GM23338 (cell line): Measurements from ENCODE around the gene LRMDA. TPM values are rescaled to one million over a fixed set of nuclear protein-coding genes. Genes with fewer than 3 reads are reported as not detected.

Experiments used
- ATAC-seq: fragments of 200-7000 bp; cut with Tn5 transposase; 3 replicates; pipeline ENCODE4 v1.9.1; 2020
- DNase-seq: peaks from one replicate; pipeline ENCODE4 v3.0.0-alpha.2; 2015; ENCODE audit warnings: low spot score
- H2AFZ ChIP-seq: fragments of 200-600 bp; sonication (generic); 2 replicates; pipeline ENCODE4 v1.8.0; 2016; ENCODE audit warnings: antibody characterized with exemption, mild to moderate bottlenecking, moderate library complexity
- H3F3A ChIP-seq: fragments of 200-600 bp; sonication (generic); replicated peaks from 2 replicates; pipeline ENCODE4 v1.8.0; 2017; ENCODE audit warnings: antibody characterized with exemption, mixed run types, low read depth
- H3K27ac ChIP-seq: fragments of 200-600 bp; sonication (generic); 2 replicates; pipeline ENCODE4 v1.6.1; 2016; ENCODE audit warnings: low read depth
- H3K27me3 ChIP-seq: fragments of 200-600 bp; sonication (generic); 2 replicates; pipeline ENCODE4 v1.8.0; 2016; ENCODE audit warnings: mild to moderate bottlenecking, mixed run types, moderate library complexity; ENCODE audit not compliant: insufficient read depth
- H3K36me3 ChIP-seq: fragments of 200-600 bp; sonication (generic); 2 replicates; pipeline ENCODE4 v1.8.0; 2016; ENCODE audit warnings: mild to moderate bottlenecking; ENCODE audit not compliant: insufficient read depth
- H3K4me1 ChIP-seq: fragments of 200-600 bp; sonication (generic); 2 replicates; pipeline ENCODE4 v1.8.0; 2016; ENCODE audit warnings: mild to moderate bottlenecking, moderate library complexity; ENCODE audit not compliant: insufficient read depth
- H3K4me2 ChIP-seq: fragments of 200-600 bp; sonication (generic); 2 replicates; pipeline ENCODE4 v1.7.1; 2017; ENCODE audit warnings: mixed run types
- H3K4me3 ChIP-seq: fragments of 200-600 bp; sonication (generic); 2 replicates; pipeline ENCODE4 v1.6.1; 2016; ENCODE audit warnings: mixed run types
- H3K79me2 ChIP-seq: fragments of 200-600 bp; sonication (generic); replicated peaks from 2 replicates; pipeline ENCODE4 v1.8.0; 2017; ENCODE audit warnings: mild to moderate bottlenecking; ENCODE audit not compliant: insufficient read depth
- H3K9me2 ChIP-seq: fragments of 200-600 bp; sonication (generic); 2 replicates; pipeline ENCODE4 v1.8.0; 2017; ENCODE audit not compliant: insufficient read depth
- H4K20me1 ChIP-seq: fragments of 200-600 bp; sonication (generic); replicated peaks from 2 replicates; pipeline ENCODE4 v1.8.0; 2017; ENCODE audit warnings: mild to moderate bottlenecking; ENCODE audit not compliant: insufficient read depth
- H3K27ac Mint-ChIP-seq: 2 replicates; pipeline ENCODE4 v1.8.0; 2020; ENCODE audit warnings: inconsistent platforms, mild to moderate bottlenecking, moderate library complexity, mixed read lengths
- H3K27me3 Mint-ChIP-seq: 3 replicates; pipeline ENCODE4 v1.8.0; 2022; ENCODE audit warnings: low read depth, mild to moderate bottlenecking, moderate library complexity, mixed read lengths, inconsistent platforms; ENCODE audit not compliant: insufficient read depth, poor library complexity
- H3K36me3 Mint-ChIP-seq: 3 replicates; pipeline ENCODE4 v1.8.0; 2021; ENCODE audit warnings: low read depth, mild to moderate bottlenecking, inconsistent platforms, moderate library complexity, mixed read lengths
- H3K4me1 Mint-ChIP-seq: 3 replicates; pipeline ENCODE4 v1.8.0; 2020; ENCODE audit warnings: mild to moderate bottlenecking, inconsistent platforms, mixed read lengths
- H3K4me3 Mint-ChIP-seq: 3 replicates; pipeline ENCODE4 v1.8.0; 2021; ENCODE audit warnings: moderate library complexity, mild to moderate bottlenecking, inconsistent platforms, mixed read lengths
- H3K9me3 Mint-ChIP-seq: 3 replicates; pipeline ENCODE4 v1.8.0; 2020; ENCODE audit warnings: moderate library complexity, mild to moderate bottlenecking, inconsistent platforms, mixed read lengths
- CREB1 ChIP-seq: fragments of 250-450 bp; sonication (Bioruptor Pico); IDR thresholded peaks from 2 replicates; pipeline ENCODE4 v1.5.0; 2020; ENCODE audit warnings: low read depth, mild to moderate bottlenecking, moderate library complexity
- EZH2 ChIP-seq: fragments of 200-600 bp; sonication (generic); IDR thresholded peaks from one replicate; pipeline ENCODE4 v1.8.0; 2017; ENCODE audit warnings: antibody characterized with exemption, mild to moderate bottlenecking, low read depth; ENCODE audit not compliant: unreplicated experiment
- EZH2phosphoT487 ChIP-seq: fragments of 200-600 bp; sonication (generic); IDR thresholded peaks from one replicate; pipeline ENCODE4 v1.8.1; 2018; ENCODE audit warnings: antibody characterized with exemption; ENCODE audit not compliant: unreplicated experiment
- JUNB ChIP-seq: IDR thresholded peaks from one replicate; pipeline ENCODE4 v1.6.1; 2016; ENCODE audit warnings: antibody characterized with exemption; ENCODE audit not compliant: unreplicated experiment
- NANOG ChIP-seq: IDR thresholded peaks from 2 replicates; pipeline ENCODE4 v1.6.1; 2016; ENCODE audit warnings: antibody characterized with exemption, borderline replicate concordance
- POLR2AphosphoS5 ChIP-seq: IDR thresholded peaks from 2 replicates; pipeline ENCODE4 v1.6.1; 2016; ENCODE audit warnings: antibody characterized with exemption, low read depth
- STAT1 ChIP-seq: IDR thresholded peaks from one replicate; pipeline ENCODE4 v1.6.1; 2016; ENCODE audit warnings: antibody characterized with exemption; ENCODE audit not compliant: unreplicated experiment
- ZNF114 ChIP-seq: fragments of 250-450 bp; sonication (Bioruptor Pico); IDR thresholded peaks from 2 replicates; pipeline ENCODE4 v1.5.0; 2020; ENCODE audit warnings: mild to moderate bottlenecking, moderate library complexity
- ZNF331 ChIP-seq: fragments of 250-450 bp; sonication (Bioruptor Pico); IDR thresholded peaks from 2 replicates; pipeline ENCODE4 v1.5.0; 2020; ENCODE audit warnings: low read depth, mild to moderate bottlenecking, moderate library complexity
- polyA plus RNA-seq: library from polyadenylated mRNA; unstranded; fragments of >200 nt; fragmentation: Nextera tagmentation; extraction: Ambion mirVana; gene quantifications from 2 replicates; pipeline ENCODE4 v1.2.1, GENCODE V29; 2016
- total RNA-seq: library from RNA; depleted of rRNA; stranded (reverse); fragments of >200 nt; shearing (Covaris generic); gene quantifications from 2 replicates; pipeline ENCODE4 v1.2.3, GENCODE V29; 2014
- TF ChIP-seq, protein P1 (sequence below), 2 experiments: fragments of 200-600 bp in 1 of 2; sonication (generic) in 1 of 2; conservative IDR thresholded peaks; 2 replicates each; pipeline versions ENCODE4 v1.5.1 to v1.6.1; 2016 to 2017; ENCODE audit warnings: antibody characterized with exemption in 2 of 2, low read depth in 2 of 2, mild to moderate bottlenecking in 2 of 2, moderate library complexity in 1 of 2
- TF ChIP-seq, protein P2 (sequence below): IDR thresholded peaks from 2 replicates; pipeline ENCODE4 v1.6.1; 2016; ENCODE audit warnings: antibody characterized with exemption
- TF ChIP-seq, protein P3 (sequence below): IDR thresholded peaks from one replicate; pipeline ENCODE4 v1.6.1; 2018; ENCODE audit warnings: antibody characterized with exemption; ENCODE audit not compliant: unreplicated experiment
- TF ChIP-seq, protein P4 (sequence below): fragments of 250-450 bp; sonication (Bioruptor Pico); IDR thresholded peaks from 2 replicates; pipeline ENCODE4 v1.5.0; 2020; ENCODE audit warnings: mild to moderate bottlenecking, moderate library complexity

The LRMDA gene
- total and polyA plus RNA-seq, 2 experiments from 2014 or later, result 0.90 to 1.8 TPM

DNA sequence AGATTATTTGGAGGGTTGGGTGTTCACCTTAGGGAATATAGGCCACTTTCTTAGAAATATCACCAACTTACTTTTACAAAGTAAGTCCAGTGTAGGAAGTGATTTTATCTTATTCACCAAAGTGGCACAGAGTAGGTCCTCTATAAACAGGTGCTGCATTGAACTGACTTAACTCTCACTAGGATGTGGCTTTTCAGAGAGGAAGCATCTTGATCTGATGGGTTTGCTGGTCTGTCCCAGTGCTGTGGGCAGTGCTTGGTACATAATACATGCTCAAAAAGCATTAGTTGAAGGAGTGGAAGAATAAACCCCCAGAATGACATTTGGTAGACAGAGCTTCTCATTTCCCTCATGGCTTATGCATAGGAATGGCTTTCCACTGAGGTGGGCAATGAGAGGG, 334.7 kb downstream of the LRMDA start:
- Mint-ChIP-seq H3K4me3 (no peak overlapping the region), H3K36me3 (no peaks in the 10 kb centered on the region), H3K4me1 (peaks cover 14% of the 10 kb centered on the region; the same call in 2 of the 3 replicates), H3K9me3 (no peaks in the 10 kb centered on the region), H3K27ac (no peak overlapping the region), H3K27me3 (no peaks in the 10 kb centered on the region)
- no peak for DNase-seq
- Histone ChIP-seq H2AFZ (no peak overlapping the region), H3K27ac (no peak overlapping the region), H3K27me3 (no peaks in the 10 kb centered on the region), H3K4me2 (no peak overlapping the region), H4K20me1 (no peaks in the 10 kb centered on the region), H3K36me3 (no peaks in the 10 kb centered on the region; the same call in 1 of the 2 replicates), H3K4me1 (0 out of 2 replicates have a peak, but pooled peaks cover 5% of the 10 kb centered on the region), H3K79me2 (no peaks in the 10 kb centered on the region), H3K4me3 (no peak overlapping the region), H3F3A (no peaks in the 10 kb centered on the region), H3K9me2 (0 out of 2 replicates have a peak, but pooled peaks cover 9% of the 10 kb centered on the region)
- TF ChIP-seq POLR2AphosphoS5, result no peak
- TF ChIP-seq, protein P1, sequence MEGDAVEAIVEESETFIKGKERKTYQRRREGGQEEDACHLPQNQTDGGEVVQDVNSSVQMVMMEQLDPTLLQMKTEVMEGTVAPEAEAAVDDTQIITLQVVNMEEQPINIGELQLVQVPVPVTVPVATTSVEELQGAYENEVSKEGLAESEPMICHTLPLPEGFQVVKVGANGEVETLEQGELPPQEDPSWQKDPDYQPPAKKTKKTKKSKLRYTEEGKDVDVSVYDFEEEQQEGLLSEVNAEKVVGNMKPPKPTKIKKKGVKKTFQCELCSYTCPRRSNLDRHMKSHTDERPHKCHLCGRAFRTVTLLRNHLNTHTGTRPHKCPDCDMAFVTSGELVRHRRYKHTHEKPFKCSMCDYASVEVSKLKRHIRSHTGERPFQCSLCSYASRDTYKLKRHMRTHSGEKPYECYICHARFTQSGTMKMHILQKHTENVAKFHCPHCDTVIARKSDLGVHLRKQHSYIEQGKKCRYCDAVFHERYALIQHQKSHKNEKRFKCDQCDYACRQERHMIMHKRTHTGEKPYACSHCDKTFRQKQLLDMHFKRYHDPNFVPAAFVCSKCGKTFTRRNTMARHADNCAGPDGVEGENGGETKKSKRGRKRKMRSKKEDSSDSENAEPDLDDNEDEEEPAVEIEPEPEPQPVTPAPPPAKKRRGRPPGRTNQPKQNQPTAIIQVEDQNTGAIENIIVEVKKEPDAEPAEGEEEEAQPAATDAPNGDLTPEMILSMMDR (conservative IDR thresholded peaks at IDR 0.05; ENCODE audit: low read depth in 2 of 2), result no peak
- no peak for TF ChIP-seq NANOG
- TF ChIP-seq ZNF331 (CRISPR knock-in tag), result no peak
- TF ChIP-seq ZNF114 (CRISPR knock-in tag), result no peak
- TF ChIP-seq, protein P2, sequence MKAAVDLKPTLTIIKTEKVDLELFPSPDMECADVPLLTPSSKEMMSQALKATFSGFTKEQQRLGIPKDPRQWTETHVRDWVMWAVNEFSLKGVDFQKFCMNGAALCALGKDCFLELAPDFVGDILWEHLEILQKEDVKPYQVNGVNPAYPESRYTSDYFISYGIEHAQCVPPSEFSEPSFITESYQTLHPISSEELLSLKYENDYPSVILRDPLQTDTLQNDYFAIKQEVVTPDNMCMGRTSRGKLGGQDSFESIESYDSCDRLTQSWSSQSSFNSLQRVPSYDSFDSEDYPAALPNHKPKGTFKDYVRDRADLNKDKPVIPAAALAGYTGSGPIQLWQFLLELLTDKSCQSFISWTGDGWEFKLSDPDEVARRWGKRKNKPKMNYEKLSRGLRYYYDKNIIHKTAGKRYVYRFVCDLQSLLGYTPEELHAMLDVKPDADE, result no peak
- TF ChIP-seq, protein P3, sequence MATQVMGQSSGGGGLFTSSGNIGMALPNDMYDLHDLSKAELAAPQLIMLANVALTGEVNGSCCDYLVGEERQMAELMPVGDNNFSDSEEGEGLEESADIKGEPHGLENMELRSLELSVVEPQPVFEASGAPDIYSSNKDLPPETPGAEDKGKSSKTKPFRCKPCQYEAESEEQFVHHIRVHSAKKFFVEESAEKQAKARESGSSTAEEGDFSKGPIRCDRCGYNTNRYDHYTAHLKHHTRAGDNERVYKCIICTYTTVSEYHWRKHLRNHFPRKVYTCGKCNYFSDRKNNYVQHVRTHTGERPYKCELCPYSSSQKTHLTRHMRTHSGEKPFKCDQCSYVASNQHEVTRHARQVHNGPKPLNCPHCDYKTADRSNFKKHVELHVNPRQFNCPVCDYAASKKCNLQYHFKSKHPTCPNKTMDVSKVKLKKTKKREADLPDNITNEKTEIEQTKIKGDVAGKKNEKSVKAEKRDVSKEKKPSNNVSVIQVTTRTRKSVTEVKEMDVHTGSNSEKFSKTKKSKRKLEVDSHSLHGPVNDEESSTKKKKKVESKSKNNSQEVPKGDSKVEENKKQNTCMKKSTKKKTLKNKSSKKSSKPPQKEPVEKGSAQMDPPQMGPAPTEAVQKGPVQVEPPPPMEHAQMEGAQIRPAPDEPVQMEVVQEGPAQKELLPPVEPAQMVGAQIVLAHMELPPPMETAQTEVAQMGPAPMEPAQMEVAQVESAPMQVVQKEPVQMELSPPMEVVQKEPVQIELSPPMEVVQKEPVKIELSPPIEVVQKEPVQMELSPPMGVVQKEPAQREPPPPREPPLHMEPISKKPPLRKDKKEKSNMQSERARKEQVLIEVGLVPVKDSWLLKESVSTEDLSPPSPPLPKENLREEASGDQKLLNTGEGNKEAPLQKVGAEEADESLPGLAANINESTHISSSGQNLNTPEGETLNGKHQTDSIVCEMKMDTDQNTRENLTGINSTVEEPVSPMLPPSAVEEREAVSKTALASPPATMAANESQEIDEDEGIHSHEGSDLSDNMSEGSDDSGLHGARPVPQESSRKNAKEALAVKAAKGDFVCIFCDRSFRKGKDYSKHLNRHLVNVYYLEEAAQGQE, result no peak
- TF ChIP-seq EZH2phosphoT487, result no peak
- TF ChIP-seq JUNB, result no peak
- no peak for TF ChIP-seq CREB1 (CRISPR knock-in tag)
- TF ChIP-seq STAT1, result no peak
- TF ChIP-seq EZH2, result no peak
- TF ChIP-seq, protein P4, sequence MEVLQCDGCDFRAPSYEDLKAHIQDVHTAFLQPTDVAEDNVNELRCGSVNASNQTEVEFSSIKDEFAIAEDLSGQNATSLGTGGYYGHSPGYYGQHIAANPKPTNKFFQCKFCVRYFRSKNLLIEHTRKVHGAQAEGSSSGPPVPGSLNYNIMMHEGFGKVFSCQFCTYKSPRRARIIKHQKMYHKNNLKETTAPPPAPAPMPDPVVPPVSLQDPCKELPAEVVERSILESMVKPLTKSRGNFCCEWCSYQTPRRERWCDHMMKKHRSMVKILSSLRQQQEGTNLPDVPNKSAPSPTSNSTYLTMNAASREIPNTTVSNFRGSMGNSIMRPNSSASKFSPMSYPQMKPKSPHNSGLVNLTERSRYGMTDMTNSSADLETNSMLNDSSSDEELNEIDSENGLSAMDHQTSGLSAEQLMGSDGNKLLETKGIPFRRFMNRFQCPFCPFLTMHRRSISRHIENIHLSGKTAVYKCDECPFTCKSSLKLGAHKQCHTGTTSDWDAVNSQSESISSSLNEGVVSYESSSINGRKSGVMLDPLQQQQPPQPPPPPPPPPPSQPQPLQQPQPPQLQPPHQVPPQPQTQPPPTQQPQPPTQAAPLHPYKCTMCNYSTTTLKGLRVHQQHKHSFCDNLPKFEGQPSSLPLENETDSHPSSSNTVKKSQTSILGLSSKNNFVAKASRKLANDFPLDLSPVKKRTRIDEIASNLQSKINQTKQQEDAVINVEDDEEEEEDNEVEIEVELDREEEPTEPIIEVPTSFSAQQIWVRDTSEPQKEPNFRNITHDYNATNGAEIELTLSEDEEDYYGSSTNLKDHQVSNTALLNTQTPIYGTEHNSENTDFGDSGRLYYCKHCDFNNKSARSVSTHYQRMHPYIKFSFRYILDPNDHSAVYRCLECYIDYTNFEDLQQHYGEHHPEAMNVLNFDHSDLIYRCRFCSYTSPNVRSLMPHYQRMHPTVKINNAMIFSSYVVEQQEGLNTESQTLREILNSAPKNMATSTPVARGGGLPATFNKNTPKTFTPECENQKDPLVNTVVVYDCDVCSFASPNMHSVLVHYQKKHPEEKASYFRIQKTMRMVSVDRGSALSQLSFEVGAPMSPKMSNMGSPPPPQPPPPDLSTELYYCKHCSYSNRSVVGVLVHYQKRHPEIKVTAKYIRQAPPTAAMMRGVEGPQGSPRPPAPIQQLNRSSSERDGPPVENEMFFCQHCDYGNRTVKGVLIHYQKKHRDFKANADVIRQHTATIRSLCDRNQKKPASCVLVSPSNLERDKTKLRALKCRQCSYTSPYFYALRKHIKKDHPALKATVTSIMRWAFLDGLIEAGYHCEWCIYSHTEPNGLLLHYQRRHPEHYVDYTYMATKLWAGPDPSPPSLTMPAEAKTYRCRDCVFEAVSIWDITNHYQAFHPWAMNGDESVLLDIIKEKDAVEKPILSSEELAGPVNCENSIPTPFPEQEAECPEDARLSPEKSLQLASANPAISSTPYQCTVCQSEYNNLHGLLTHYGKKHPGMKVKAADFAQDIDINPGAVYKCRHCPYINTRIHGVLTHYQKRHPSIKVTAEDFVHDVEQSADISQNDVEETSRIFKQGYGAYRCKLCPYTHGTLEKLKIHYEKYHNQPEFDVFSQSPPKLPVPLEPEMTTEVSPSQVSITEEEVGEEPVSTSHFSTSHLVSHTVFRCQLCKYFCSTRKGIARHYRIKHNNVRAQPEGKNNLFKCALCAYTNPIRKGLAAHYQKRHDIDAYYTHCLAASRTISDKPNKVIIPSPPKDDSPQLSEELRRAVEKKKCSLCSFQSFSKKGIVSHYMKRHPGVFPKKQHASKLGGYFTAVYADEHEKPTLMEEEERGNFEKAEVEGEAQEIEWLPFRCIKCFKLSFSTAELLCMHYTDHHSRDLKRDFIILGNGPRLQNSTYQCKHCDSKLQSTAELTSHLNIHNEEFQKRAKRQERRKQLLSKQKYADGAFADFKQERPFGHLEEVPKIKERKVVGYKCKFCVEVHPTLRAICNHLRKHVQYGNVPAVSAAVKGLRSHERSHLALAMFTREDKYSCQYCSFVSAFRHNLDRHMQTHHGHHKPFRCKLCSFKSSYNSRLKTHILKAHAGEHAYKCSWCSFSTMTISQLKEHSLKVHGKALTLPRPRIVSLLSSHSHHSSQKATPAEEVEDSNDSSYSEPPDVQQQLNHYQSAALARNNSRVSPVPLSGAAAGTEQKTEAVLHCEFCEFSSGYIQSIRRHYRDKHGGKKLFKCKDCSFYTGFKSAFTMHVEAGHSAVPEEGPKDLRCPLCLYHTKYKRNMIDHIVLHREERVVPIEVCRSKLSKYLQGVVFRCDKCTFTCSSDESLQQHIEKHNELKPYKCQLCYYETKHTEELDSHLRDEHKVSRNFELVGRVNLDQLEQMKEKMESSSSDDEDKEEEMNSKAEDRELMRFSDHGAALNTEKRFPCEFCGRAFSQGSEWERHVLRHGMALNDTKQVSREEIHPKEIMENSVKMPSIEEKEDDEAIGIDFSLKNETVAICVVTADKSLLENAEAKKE (CRISPR knock-in tag), result no peak
- no peak for ATAC-seq
